ENCODE results near the gene AHNAK.

The AHNAK gene

GRCh38 chr11:62493801-62494200, 52.8 kb downstream of the AHNAK start:
- DNase-seq = no peak

DNA sequence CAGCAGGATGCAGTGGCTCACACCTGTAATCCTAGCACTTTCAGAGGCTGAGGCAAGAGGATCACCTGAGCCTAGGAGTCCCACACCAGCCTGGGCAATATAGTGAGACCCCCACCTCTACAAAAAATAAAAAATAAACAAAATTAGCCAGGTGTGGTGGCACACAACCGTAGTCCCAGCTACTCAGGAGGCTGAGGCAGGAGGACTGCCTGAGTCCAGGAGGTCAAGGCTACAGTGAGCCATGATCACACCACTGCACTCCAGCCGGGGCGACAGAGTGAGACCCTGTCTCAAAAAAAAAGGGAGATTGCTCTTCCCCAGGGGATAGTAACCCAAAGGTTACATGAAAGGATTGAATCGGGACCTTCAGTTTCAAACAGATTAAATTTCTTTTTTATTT, 54.0 kb downstream of the AHNAK start:
- no peak for DNase-seq

- DNase-seq = no peak
Measured at GRCh38 chr11:62491571-62492329, 54.9 kb downstream of the AHNAK start.

- DNase-seq = no peak
Measured at GRCh38 chr11:62489204-62489603, 57.4 kb downstream of the AHNAK start.

DNA sequence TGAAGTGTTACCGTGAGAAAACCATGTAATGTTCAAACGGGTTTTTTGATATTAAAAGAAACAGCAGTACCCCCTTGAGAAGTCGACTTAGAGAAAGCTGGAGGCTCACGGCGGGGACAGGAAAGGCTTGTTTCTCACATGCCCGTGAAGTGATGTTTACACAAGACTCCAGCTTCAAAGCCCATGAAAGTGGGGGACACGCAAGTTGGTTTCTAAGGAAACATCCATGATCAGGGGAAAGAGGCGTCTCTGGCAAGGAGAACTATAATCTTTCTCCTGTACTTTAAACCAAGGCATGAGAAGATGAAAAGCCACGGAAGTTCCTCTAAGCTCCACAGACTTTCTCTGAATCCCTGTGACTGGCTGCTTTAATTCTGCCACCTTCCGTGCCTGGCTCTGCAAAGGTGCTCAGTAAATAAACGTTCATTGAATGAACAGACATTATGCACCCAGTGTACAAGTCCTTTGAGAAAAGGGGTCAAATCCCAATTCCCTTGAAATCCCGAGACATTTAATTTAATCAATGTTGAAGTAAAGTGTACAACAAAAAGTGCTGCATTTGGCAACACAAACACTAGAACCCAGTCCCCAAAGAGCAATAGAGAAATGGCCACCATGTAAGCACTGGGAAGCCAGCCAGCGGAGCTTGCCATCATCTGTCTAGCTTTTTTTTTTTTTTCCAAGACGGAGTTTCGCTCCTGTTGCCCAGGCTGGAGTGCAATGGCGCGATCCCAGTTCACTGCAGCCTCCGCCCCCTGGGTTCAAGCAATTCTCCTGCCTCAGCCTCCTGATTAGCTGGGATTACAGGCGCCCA, 58.7 kb downstream of the AHNAK start:
- no peak for DNase-seq

GRCh38 chr11:62487136-62487535, 59.5 kb downstream of the AHNAK start:
- no peak for DNase-seq

- no peak for DNase-seq
Measured at GRCh38 chr11:62484352-62484751, 62.3 kb downstream of the AHNAK start.

DNA sequence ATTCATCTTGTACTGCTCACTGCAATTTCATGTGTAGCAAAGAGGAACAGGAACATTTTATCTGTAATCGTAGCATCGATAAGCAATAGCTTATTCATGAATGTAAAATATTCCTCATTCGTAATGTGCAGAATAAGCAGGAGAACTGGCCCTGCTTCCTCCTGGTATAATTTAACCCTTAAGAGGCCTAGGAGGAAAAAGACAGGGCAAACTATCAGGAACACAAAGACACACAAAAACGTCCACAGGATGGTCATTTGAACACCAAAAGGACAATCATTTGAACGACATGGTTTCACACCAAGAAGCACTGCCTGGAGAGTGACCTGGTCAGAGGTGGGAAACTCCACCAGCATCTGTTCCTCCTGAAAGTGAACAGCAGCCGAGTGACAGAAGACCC, 63.9 kb downstream of the AHNAK start:
- DNase-seq = no peak

- no peak for DNase-seq
Measured at GRCh38 chr11:62479631-62480201, 66.9 kb downstream of the AHNAK start.

GRCh38 chr11:62477927-62478326, 68.7 kb downstream of the AHNAK start:
- DNase-seq = no peak

- no peak for DNase-seq
Measured at GRCh38 chr11:62472063-62472884, 74.3 kb downstream of the AHNAK start.

- no peak for DNase-seq
Measured at GRCh38 chr11:62471603-62472002, 75.0 kb downstream of the AHNAK start.

- DNase-seq = no peak
Measured at GRCh38 chr11:62468577-62468976, 78.0 kb downstream of the AHNAK start.

DNA sequence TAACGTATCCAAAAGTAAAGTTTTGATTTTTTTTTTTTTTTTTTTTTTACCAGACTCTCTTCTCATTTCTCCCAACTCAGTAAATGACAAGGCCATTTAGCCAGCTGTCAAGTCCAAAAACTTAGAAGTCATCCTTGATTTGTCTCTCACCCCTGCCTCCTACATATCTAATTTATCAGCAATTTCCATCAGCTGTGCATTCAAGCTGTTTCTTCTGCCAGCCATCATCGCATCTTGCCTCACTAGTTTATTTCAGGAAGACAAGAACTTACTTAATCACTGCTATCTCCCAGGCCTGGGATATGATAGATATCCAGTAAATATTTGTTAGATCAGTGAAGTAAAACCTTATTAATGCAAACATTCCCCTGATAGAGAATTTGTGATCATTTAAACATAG, 80.2 kb downstream of the AHNAK start:
- no peak for DNase-seq

DNA sequence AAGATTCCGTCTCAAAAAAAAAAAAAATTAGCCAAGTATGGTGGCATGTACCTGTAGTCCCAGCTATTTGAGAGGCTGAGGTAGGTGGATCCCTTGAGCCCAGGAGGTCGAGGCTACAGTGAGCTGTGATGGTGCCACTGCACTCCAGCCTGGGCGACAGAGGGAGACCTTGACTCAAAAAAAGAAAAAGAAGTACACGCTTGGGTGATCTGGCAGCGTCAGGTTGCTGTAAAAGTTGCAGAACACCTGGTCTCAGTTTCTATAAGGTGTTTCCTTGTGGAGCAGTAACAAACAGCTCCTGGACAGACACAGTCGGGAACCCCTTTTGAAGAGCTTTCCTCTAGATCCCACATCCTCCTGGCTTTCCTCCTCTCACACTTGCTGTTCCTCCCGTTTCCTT, 82.0 kb downstream of the AHNAK start:
- DNase-seq = no peak

DNA sequence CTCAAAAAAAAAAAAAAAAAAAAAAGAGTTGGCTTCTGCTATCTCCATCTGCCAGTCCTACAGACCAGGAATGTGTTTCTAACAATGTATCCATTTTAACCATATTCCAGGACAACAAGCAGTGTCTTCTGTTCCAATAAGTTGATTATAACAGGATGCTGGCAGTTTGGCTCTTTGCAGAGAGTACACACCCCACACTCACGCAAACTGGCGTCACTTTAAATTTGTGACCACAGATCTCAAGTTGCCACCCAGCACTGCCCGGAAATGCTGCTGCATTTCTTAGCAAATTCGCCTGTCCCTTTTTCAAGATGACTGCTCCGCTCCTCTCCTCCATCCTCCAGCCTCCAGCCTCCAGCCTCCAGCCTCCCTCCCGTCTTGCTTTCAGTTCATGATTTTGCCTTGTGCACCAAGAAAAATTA, 83.5 kb downstream of the AHNAK start:
- no peak for DNase-seq

GRCh38 chr11:62462508-62462892, 84.1 kb downstream of the AHNAK start:
- DNase-seq = no peak

- no peak for DNase-seq
Measured at GRCh38 chr11:62461740-62462507, 84.7 kb downstream of the AHNAK start.

DNA sequence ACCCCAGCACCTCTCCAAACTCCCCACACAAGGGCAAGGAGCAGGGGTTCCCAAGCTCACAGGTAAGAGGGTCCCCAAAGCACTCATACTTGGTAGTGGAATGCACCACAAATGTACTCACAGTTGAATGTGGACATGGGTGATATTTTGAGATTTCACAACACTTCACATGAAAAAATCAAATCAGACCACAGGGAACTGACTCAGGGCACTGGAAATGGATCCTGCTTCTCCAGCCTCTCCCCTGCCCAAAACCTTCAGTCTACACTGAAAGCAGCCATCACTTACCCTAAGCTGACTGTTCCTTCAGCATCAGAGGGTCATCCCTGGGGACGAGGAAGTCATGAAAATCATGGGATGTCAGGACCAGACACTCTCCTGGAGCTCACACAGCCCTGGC, 87.5 kb downstream of the AHNAK start:
- DNase-seq = no peak

GRCh38 chr11:62458212-62459002, 88.2 kb downstream of the AHNAK start:
- DNase-seq = no peak

GRCh38 chr11:62457478-62457877, 89.1 kb downstream of the AHNAK start:
- DNase-seq = no peak

GRCh38 chr11:62456630-62457029, 90.0 kb downstream of the AHNAK start:
- no peak for DNase-seq
